Measurements from ENCODE around the gene P2RY13. TPM values are rescaled to one million over a fixed set of nuclear protein-coding genes. Genes with fewer than 3 reads are reported as not detected.

The P2RY13 gene
- total RNA-seq, 2 experiments from 2014 or later, result not detected

- Mint-ChIP-seq H3K9me3 (ENCODE audit: low read depth) (no peaks in the 10 kb centered on the region), H3K4me3 (no peak overlapping the region), H3K27me3 (peaks cover 16% of the 10 kb centered on the region), H3K4me1 (peaks cover 10% of the 10 kb centered on the region), H3K27ac (no peak overlapping the region), H3K36me3 (ENCODE audit: low read depth) (no peaks in the 10 kb centered on the region)
- ChIA-PET POLR2A (no interaction called here), CTCF (interaction anchor here (0.6 kb wide), 1 partner anchor 318 kb away, joined by 5 read pairs; no protein-coding TSS in a partner anchor)
- ATAC-seq (no peak), DNase-seq (no peak)
- intact Hi-C loops (cut with DNase I, micrococcal nuclease), result no loop called here
Measured at GRCh38 chr3:151350656-151351055, 21.3 kb upstream of the P2RY13 start.

GRCh38 chr3:151347432-151347831 lies 18.1 kb upstream of the P2RY13 start:
- Mint-ChIP-seq H3K27me3 (peaks cover 13% of the 10 kb centered on the region), H3K27ac (no peak overlapping the region)
- CTCF ChIA-PET, result interaction anchor here (1.3 kb wide), 1 partner anchor 32 kb away, joined by 3 read pairs; no protein-coding TSS in a partner anchor

GRCh38 chr3:151346292-151346691 lies 16.9 kb upstream of the P2RY13 start:
- CTCF ChIA-PET, result interaction anchor here (0.6 to 1.3 kb wide), 3 partner anchors 19 to 117 kb away, joined by 3 to 5 read pairs (median 5); no protein-coding TSS in a partner anchor
- no peak for ATAC-seq
- no peak overlapping the region for H3K4me3 Mint-ChIP-seq
- no peak for DNase-seq
- no peak overlapping the region for H3K27ac Mint-ChIP-seq
- POLR2A ChIA-PET, result interaction anchor here (0.6 kb wide), 1 partner anchor 118 kb away, joined by 3 read pairs; no protein-coding TSS in a partner anchor
- intact Hi-C loops (cut with DNase I, micrococcal nuclease), result no loop called here
- H3K36me3 Mint-ChIP-seq (ENCODE audit: low read depth), result no peaks in the 10 kb centered on the region
- peaks cover 4% of the 10 kb centered on the region for H3K4me1 Mint-ChIP-seq
- H3K27me3 Mint-ChIP-seq, result peaks cover 11% of the 10 kb centered on the region
- H3K9me3 Mint-ChIP-seq (ENCODE audit: low read depth), result no peaks in the 10 kb centered on the region

More at GRCh38 chr3:151347432-151347831, 18.1 kb upstream of the P2RY13 start:
- POLR2A ChIA-PET, result no interaction called here
- Mint-ChIP-seq H3K9me3 (ENCODE audit: low read depth) (no peaks in the 10 kb centered on the region), H3K36me3 (ENCODE audit: low read depth) (no peaks in the 10 kb centered on the region), H3K4me1 (peaks cover 10% of the 10 kb centered on the region), H3K4me3 (no peak overlapping the region)
- ATAC-seq (no peak), DNase-seq (no peak)
- intact Hi-C loops (cut with DNase I, micrococcal nuclease), result no loop called here

GRCh38 chr3:151345859-151346258 lies 16.5 kb upstream of the P2RY13 start:
- CTCF ChIA-PET, result interaction anchor here (0.6 to 1.3 kb wide), 2 partner anchors 18 to 116 kb away, joined by 5 read pairs; no protein-coding TSS in a partner anchor
- no peak overlapping the region for H3K4me3 Mint-ChIP-seq
- POLR2A ChIA-PET, result no interaction called here

GRCh38 chr3:151331696-151332095 lies 2.3 kb upstream of the P2RY13 start:
- H3K36me3 Mint-ChIP-seq (ENCODE audit: low read depth), result no peaks in the 10 kb centered on the region
- intact Hi-C loops (cut with DNase I, micrococcal nuclease), result no loop called here
- no peak overlapping the region for H3K27ac Mint-ChIP-seq
- no peak overlapping the region for H3K4me3 Mint-ChIP-seq
- ATAC-seq, result no peak
- POLR2A ChIA-PET, result no interaction called here
- no peak for DNase-seq
- peaks cover 8% of the 10 kb centered on the region for H3K27me3 Mint-ChIP-seq
- H3K4me1 Mint-ChIP-seq, result peaks cover 9% of the 10 kb centered on the region
- H3K9me3 Mint-ChIP-seq (ENCODE audit: low read depth), result no peaks in the 10 kb centered on the region
- CTCF ChIA-PET, result interaction anchor here (1.1 to 1.3 kb wide), 2 partner anchors 9 to 49 kb away, joined by 3 to 4 read pairs; no protein-coding TSS in a partner anchor

More at GRCh38 chr3:151345859-151346258, 16.5 kb upstream of the P2RY13 start:
- no peak for ATAC-seq
- H3K36me3 Mint-ChIP-seq (ENCODE audit: low read depth), result no peaks in the 10 kb centered on the region
- no peak for DNase-seq
- intact Hi-C loops (cut with DNase I, micrococcal nuclease), result no loop called here
- no peak overlapping the region for H3K27ac Mint-ChIP-seq
- no peaks in the 10 kb centered on the region for H3K9me3 Mint-ChIP-seq (ENCODE audit: low read depth)
- H3K4me1 Mint-ChIP-seq, result peaks cover 4% of the 10 kb centered on the region
- H3K27me3 Mint-ChIP-seq, result peaks cover 8% of the 10 kb centered on the region

GRCh38 chr3:151330899-151331298 lies 1.6 kb upstream of the P2RY13 start:
- H3K27me3 Mint-ChIP-seq, result peaks cover 11% of the 10 kb centered on the region
- peaks cover 9% of the 10 kb centered on the region for H3K4me1 Mint-ChIP-seq
- no peak overlapping the region for H3K27ac Mint-ChIP-seq
- no peak for ATAC-seq
- H3K4me3 Mint-ChIP-seq, result no peak overlapping the region
- H3K36me3 Mint-ChIP-seq (ENCODE audit: low read depth), result no peaks in the 10 kb centered on the region
- CTCF ChIA-PET, result interaction anchor here (1.1 kb wide), 1 partner anchor 48 kb away, joined by 3 read pairs; no protein-coding TSS in a partner anchor
- POLR2A ChIA-PET, result no interaction called here
- intact Hi-C loops (cut with DNase I, micrococcal nuclease), result no loop called here
- no peak for DNase-seq
- H3K9me3 Mint-ChIP-seq (ENCODE audit: low read depth), result no peaks in the 10 kb centered on the region

GRCh38 chr3:151330379-151330778 lies 1.0 kb upstream of the P2RY13 start:
- DNase-seq (no peak), ATAC-seq (no peak)
- Mint-ChIP-seq H3K36me3 (ENCODE audit: low read depth) (no peaks in the 10 kb centered on the region), H3K4me3 (no peak overlapping the region), H3K9me3 (ENCODE audit: low read depth) (no peaks in the 10 kb centered on the region), H3K4me1 (peaks cover 9% of the 10 kb centered on the region), H3K27ac (no peak overlapping the region), H3K27me3 (peaks cover 11% of the 10 kb centered on the region)
- POLR2A ChIA-PET, result no interaction called here
- intact Hi-C loops (cut with DNase I, micrococcal nuclease), result no loop called here
- CTCF ChIA-PET, result no interaction called here

- intact Hi-C loops (cut with DNase I, micrococcal nuclease), result loop anchor here (1.0 to 5.0 kb wide), 4 partner anchors 101 to 160 kb away; no protein-coding TSS in a partner anchor
- POLR2A ChIA-PET, result interaction anchor here (1.2 kb wide), 1 partner anchor 28 kb away, joined by 4 read pairs; no protein-coding TSS in a partner anchor
- ATAC-seq (peak; percentile 91), DNase-seq (peak; percentile 52)
- H3K27me3 Mint-ChIP-seq, result peaks cover 13% of the 10 kb centered on the region
- H3K36me3 Mint-ChIP-seq (ENCODE audit: low read depth), result no peaks in the 10 kb centered on the region
- no peaks in the 10 kb centered on the region for H3K9me3 Mint-ChIP-seq (ENCODE audit: low read depth)
- peaks cover 19% of the 10 kb centered on the region for H3K4me1 Mint-ChIP-seq
- peak overlapping the region; percentile 26 for H3K4me3 Mint-ChIP-seq
- CTCF ChIA-PET, result interaction anchor here (0.7 to 5.7 kb wide), 25 partner anchors 12 to 590 kb away, joined by 3 to 25 read pairs (median 4); partner anchors contain the start of genes GPR87 and P2RY14
- H3K27ac Mint-ChIP-seq, result peak overlapping the region; percentile 40
Measured at GRCh38 chr3:151328298-151328995, 902 bp downstream of the P2RY13 start.

- Mint-ChIP-seq H3K9me3 (ENCODE audit: low read depth) (no peaks in the 10 kb centered on the region), H3K27me3 (peaks cover 10% of the 10 kb centered on the region)
Measured at GRCh38 chr3:151327571-151328198, 1.7 kb downstream of the P2RY13 start.

GRCh38 chr3:151322511-151322910 lies 6.8 kb downstream of the P2RY13 start:
- Mint-ChIP-seq H3K27me3 (peaks cover 5% of the 10 kb centered on the region), H3K9me3 (ENCODE audit: low read depth) (no peaks in the 10 kb centered on the region), H3K36me3 (ENCODE audit: low read depth) (no peaks in the 10 kb centered on the region), H3K4me3 (no peak overlapping the region), H3K4me1 (peaks cover 53% of the 10 kb centered on the region), H3K27ac (no peak overlapping the region)
- ATAC-seq (no peak), DNase-seq (no peak)
- CTCF ChIA-PET, result interaction anchor here (2.2 kb wide), 1 partner anchor 95 kb away, joined by 6 read pairs; no protein-coding TSS in a partner anchor
- POLR2A ChIA-PET, result interaction anchor here (0.6 kb wide), 1 partner anchor 579 kb away, joined by 3 read pairs; no protein-coding TSS in a partner anchor
- intact Hi-C loops (cut with DNase I, micrococcal nuclease), result no loop called here

More at GRCh38 chr3:151327571-151328198, 1.7 kb downstream of the P2RY13 start:
- Mint-ChIP-seq H3K4me3 (no peak overlapping the region), H3K36me3 (ENCODE audit: low read depth) (no peaks in the 10 kb centered on the region), H3K4me1 (peaks cover 25% of the 10 kb centered on the region), H3K27ac (no peak overlapping the region)
- ATAC-seq (peak; percentile 17), DNase-seq (no peak)
- intact Hi-C loops (cut with DNase I, micrococcal nuclease), result loop anchor here (1.0 to 5.0 kb wide), 5 partner anchors 37 to 159 kb away; no protein-coding TSS in a partner anchor
- CTCF ChIA-PET, result interaction anchor here (0.7 to 5.7 kb wide), 26 partner anchors 11 to 1071 kb away, joined by 3 to 25 read pairs (median 4); partner anchors contain the start of genes GPR87 and P2RY14
- POLR2A ChIA-PET, result interaction anchor here (0.6 to 1.2 kb wide), 2 partner anchors 11 to 27 kb away, joined by 3 to 4 read pairs; partner anchors contain the start of gene GPR87

- CTCF ChIA-PET, result interaction anchor here (0.6 to 2.2 kb wide), 2 partner anchors 40 to 94 kb away, joined by 3 to 6 read pairs; no protein-coding TSS in a partner anchor
- peaks cover 55% of the 10 kb centered on the region for H3K4me1 Mint-ChIP-seq
Measured at GRCh38 chr3:151321526-151321925, 7.8 kb downstream of the P2RY13 start.

More at GRCh38 chr3:151321526-151321925, 7.8 kb downstream of the P2RY13 start:
- peaks cover 5% of the 10 kb centered on the region for H3K27me3 Mint-ChIP-seq
- no peak overlapping the region for H3K4me3 Mint-ChIP-seq
- H3K27ac Mint-ChIP-seq, result no peak overlapping the region
- H3K36me3 Mint-ChIP-seq (ENCODE audit: low read depth), result no peaks in the 10 kb centered on the region
- H3K9me3 Mint-ChIP-seq (ENCODE audit: low read depth), result no peaks in the 10 kb centered on the region
- ATAC-seq, result no peak
- POLR2A ChIA-PET, result interaction anchor here (0.8 kb wide), 1 partner anchor 118 kb away, joined by 3 read pairs; the partner anchor contains the start of gene GPR171
- DNase-seq, result no peak
- intact Hi-C loops (cut with DNase I, micrococcal nuclease), result loop anchor here in 1 of 2 experiments (2.0 kb wide), 1 partner anchor 17 kb away; no protein-coding TSS in a partner anchor

Measured in activated CD4-positive, alpha-beta T cell treated with anti-CD3 and anti-CD28 coated beads for 36 hours (primary cell).